WTC11 (cell line): ENCODE data around the gene CXCL5.

Source experiments
- ATF1 ChIP-seq: sonication (generic); formaldehyde crosslinking; IDR thresholded peaks from 2 replicates; pipeline ENCODE4 v1.8.1; 2023; ENCODE audit warnings: mild to moderate bottlenecking, moderate library complexity, missing genetic modification reagents
- CBFB ChIP-seq: sonication (generic); formaldehyde crosslinking; IDR thresholded peaks from 2 replicates; pipeline ENCODE4 v1.8.1; 2022; ENCODE audit warnings: mild to moderate bottlenecking, low read depth, missing genetic modification reagents
- CREM ChIP-seq: sonication (generic); formaldehyde crosslinking; IDR thresholded peaks from 2 replicates; pipeline ENCODE4 v1.8.1; 2022; ENCODE audit warnings: mild to moderate bottlenecking, missing genetic modification reagents, moderate library complexity
- ELF4 ChIP-seq: sonication (generic); formaldehyde crosslinking; IDR thresholded peaks from 2 replicates; pipeline ENCODE4 v1.8.1; 2022; ENCODE audit warnings: low read depth, mild to moderate bottlenecking, moderate library complexity, missing genetic modification reagents
- NR2C2 ChIP-seq: sonication (generic); formaldehyde crosslinking; IDR thresholded peaks from 2 replicates; pipeline ENCODE4 v1.8.0; 2022; ENCODE audit warnings: mild to moderate bottlenecking, missing genetic modification reagents
- RORB ChIP-seq: fragments of 250-450 bp; sonication (Bioruptor Pico); IDR thresholded peaks from 2 replicates; pipeline ENCODE4 v1.9.0; 2021; ENCODE audit warnings: mild to moderate bottlenecking
- ZNF219 ChIP-seq: sonication (generic); formaldehyde crosslinking; IDR thresholded peaks from 2 replicates; pipeline ENCODE4 v1.8.0; 2023; ENCODE audit warnings: missing genetic modification reagents, mild to moderate bottlenecking, borderline replicate concordance
- TF ChIP-seq, protein P1 (sequence below): fragments of 200-600 bp; IDR thresholded peaks from 2 replicates; pipeline ENCODE4 v1.8.0; 2022; ENCODE audit warnings: antibody characterized with exemption
- TF ChIP-seq, protein P2 (sequence below): sonication (generic); formaldehyde crosslinking; IDR thresholded peaks from 2 replicates; pipeline ENCODE4 v1.8.0; 2022; ENCODE audit warnings: missing genetic modification reagents
- TF ChIP-seq, protein P3 (sequence below): sonication (generic); formaldehyde crosslinking; IDR thresholded peaks from 2 replicates; pipeline ENCODE4 v1.8.0; 2022; ENCODE audit warnings: mild to moderate bottlenecking, missing genetic modification reagents

DNA sequence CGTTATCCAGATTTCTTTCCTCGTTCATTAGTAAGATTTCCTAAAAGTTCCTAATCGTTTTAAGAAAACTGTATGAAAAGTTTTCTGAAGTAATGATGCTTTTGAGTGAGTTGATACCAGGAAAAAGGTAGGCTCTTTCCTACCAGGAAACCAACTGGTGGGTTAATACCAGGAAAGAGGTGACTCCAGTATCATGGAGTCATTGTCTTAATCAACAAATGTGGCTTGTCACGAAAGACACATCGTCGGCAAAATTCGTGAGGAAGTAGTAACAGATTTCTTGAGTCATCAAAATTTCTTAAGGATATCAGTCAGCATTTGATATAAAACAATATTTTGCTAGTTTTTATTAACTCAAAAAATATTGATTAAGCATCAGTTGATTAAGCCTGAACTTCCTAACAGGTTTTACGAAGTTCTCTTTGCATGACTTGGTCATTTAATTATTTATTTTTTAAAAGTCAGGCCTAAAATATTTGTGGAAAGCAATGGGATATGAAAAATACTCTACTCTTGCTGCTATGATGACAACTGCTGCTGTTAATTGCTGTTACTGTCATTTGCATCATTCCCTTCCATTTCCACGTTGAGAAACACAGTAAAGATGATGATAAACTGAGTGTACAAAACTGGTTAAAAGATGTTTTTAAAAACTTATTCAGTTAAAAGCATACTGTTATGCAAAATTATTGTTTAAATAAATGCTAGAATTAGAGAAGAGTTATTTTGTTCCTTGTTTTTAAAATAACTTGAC is 7.3 kb downstream of the CXCL5 start:
- TF ChIP-seq, protein P1, sequence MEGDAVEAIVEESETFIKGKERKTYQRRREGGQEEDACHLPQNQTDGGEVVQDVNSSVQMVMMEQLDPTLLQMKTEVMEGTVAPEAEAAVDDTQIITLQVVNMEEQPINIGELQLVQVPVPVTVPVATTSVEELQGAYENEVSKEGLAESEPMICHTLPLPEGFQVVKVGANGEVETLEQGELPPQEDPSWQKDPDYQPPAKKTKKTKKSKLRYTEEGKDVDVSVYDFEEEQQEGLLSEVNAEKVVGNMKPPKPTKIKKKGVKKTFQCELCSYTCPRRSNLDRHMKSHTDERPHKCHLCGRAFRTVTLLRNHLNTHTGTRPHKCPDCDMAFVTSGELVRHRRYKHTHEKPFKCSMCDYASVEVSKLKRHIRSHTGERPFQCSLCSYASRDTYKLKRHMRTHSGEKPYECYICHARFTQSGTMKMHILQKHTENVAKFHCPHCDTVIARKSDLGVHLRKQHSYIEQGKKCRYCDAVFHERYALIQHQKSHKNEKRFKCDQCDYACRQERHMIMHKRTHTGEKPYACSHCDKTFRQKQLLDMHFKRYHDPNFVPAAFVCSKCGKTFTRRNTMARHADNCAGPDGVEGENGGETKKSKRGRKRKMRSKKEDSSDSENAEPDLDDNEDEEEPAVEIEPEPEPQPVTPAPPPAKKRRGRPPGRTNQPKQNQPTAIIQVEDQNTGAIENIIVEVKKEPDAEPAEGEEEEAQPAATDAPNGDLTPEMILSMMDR: no peak
- no peak for TF ChIP-seq ATF1 (CRISPR knock-in tag)
- no peak for TF ChIP-seq CREM (CRISPR knock-in tag)
- TF ChIP-seq ELF4 (CRISPR knock-in tag): no peak
- no peak for TF ChIP-seq ZNF219 (CRISPR knock-in tag)
- TF ChIP-seq, protein P2, sequence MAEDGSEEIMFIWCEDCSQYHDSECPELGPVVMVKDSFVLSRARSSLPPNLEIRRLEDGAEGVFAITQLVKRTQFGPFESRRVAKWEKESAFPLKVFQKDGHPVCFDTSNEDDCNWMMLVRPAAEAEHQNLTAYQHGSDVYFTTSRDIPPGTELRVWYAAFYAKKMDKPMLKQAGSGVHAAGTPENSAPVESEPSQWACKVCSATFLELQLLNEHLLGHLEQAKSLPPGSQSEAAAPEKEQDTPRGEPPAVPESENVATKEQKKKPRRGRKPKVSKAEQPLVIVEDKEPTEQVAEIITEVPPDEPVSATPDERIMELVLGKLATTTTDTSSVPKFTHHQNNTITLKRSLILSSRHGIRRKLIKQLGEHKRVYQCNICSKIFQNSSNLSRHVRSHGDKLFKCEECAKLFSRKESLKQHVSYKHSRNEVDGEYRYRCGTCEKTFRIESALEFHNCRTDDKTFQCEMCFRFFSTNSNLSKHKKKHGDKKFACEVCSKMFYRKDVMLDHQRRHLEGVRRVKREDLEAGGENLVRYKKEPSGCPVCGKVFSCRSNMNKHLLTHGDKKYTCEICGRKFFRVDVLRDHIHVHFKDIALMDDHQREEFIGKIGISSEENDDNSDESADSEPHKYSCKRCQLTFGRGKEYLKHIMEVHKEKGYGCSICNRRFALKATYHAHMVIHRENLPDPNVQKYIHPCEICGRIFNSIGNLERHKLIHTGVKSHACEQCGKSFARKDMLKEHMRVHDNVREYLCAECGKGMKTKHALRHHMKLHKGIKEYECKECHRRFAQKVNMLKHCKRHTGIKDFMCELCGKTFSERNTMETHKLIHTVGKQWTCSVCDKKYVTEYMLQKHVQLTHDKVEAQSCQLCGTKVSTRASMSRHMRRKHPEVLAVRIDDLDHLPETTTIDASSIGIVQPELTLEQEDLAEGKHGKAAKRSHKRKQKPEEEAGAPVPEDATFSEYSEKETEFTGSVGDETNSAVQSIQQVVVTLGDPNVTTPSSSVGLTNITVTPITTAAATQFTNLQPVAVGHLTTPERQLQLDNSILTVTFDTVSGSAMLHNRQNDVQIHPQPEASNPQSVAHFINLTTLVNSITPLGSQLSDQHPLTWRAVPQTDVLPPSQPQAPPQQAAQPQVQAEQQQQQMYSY (CRISPR knock-in tag): no peak
- no peak for TF ChIP-seq CBFB (CRISPR knock-in tag)
- TF ChIP-seq, protein P3, sequence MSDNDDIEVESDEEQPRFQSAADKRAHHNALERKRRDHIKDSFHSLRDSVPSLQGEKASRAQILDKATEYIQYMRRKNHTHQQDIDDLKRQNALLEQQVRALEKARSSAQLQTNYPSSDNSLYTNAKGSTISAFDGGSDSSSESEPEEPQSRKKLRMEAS (CRISPR knock-in tag): no peak
- no peak for TF ChIP-seq NR2C2 (CRISPR knock-in tag)
- no peak for TF ChIP-seq RORB (CRISPR knock-in tag)
